ENCODE results near the gene AURKB.

Gene AURKB

DNA sequence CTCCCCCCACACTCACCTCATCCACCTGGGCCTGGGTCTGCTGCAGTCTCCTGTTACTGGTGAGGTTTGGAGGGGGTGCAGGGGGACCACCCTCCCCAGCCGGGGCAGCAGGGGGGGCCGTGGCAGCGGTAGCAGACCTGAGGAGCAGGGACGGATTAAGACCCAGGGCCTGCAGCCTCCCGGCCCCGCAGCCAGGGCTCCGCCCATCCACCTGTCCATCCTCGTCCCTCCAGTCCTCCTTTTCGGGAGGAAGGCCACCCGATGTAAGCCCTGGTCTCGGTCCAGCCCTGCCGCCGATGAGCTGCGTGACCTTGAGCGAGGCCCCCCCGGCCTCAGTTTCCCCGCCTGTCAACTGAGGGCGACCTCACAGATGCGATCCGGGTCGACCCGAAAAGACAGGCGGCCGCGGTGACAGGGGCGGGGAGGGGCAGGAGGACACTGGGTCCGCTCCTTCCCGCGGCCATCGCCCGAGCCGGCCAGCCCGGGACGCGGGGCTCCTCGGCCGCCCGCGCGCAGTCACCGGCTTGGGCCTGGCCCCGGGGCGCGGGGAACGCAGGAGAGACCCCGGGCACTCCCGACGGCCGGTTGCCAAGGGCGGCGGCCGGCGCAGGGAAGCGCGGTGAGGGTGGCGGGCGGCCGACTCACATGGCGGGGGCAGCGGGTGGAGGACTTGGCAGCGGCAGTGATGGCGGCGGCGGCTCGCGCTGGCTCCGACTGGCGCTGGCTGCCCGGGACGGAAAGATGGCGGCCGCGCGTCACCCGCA lies 48.0 kb downstream of the AURKB start, which contains the start of gene VAMP2:
Gene VAMP2 (minus strand): TSS at position 716 of the 764 bp plus-strand sequence. CDS start 69 bp downstream, at position 647.
- peak; percentile 50 for DNase-seq (ENCODE audit: low read depth, low spot score)

DNA sequence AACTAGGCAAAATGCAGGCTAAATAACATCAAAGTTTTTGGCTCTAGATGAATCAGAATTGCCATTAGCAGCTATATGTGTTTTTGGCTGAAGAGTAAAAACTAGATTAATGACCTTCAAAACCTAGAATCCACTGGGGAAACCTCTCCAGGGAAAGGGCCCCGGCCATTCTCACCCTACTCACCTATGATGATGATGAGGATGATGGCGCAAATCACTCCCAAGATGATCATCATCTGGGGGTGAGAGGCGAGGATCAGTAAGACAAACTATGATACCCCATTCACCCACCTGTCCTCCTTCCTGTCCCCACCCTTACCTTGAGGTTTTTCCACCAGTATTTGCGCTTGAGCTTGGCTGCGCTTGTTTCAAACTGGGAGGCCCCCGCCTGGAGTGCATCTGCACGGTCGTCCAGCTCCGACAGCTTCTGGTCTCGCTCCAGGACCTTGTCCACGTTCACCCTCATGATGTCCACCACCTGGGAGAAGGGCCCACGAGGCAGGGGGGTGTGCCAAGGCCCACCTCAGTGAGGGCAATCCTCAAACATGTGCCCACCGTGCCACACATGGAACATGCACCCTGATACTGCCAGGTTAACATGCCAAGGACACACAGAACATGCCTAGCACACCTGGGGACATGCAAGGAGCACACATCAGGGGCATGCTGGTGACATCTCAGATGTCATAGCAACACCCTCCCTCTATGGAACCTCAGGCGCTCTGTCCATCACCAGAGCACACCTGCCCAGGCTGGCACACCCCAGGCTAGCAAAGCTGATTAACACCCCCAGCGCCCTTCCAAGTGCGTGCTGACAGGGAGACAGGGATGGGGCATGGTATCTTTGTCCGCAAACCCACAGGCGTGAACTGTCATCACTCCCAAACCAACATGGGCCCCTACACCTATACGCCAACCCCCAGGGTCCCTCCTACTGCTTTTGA lies 48.8 kb downstream of the AURKB start:
- no peak for DNase-seq (ENCODE audit: low read depth, low spot score)

DNA sequence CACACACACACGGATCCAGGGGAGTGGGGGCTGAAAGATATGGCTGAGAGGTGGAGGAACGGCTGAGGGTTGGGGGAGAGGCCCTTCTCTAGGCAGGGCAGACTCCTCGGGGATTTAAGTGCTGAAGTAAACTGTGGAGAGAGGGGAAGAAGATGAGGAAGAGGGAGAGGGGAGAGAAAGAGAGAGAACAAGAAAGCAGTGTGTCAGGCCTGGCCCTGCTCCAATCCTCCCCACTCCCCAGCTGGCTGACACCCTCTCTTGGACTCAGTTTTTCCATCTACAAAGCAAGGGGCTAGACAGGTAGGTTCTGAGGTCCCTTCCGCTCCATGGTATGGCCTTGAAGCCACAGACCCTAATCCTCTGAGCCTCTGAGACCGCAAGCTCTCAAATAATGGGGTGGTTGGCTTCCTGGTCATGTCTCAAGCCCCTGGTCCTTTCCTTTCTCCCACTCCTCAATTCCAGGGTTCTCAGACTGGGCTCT lies 49.6 kb downstream of the AURKB start:
- no peak for DNase-seq (ENCODE audit: low read depth, low spot score)

DNA sequence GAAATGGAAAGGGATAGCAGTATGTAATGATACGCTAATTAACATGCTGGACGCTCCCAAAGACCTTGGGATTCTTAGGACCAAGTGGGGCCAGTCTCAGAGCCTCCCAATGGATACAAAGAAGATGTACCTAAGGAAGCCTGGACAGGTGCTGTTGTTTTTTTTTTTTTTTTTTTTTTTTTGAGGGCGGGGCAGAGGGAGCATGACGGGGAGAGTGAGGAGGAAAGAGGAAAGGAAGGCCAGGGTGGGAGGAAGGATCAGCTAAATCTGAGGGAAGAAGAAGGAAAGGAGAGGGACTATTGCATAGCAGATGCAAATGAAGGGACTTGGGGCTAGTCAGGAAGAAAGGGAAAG lies 50.2 kb downstream of the AURKB start:
- DNase-seq (ENCODE audit: low read depth, low spot score): no peak

DNA sequence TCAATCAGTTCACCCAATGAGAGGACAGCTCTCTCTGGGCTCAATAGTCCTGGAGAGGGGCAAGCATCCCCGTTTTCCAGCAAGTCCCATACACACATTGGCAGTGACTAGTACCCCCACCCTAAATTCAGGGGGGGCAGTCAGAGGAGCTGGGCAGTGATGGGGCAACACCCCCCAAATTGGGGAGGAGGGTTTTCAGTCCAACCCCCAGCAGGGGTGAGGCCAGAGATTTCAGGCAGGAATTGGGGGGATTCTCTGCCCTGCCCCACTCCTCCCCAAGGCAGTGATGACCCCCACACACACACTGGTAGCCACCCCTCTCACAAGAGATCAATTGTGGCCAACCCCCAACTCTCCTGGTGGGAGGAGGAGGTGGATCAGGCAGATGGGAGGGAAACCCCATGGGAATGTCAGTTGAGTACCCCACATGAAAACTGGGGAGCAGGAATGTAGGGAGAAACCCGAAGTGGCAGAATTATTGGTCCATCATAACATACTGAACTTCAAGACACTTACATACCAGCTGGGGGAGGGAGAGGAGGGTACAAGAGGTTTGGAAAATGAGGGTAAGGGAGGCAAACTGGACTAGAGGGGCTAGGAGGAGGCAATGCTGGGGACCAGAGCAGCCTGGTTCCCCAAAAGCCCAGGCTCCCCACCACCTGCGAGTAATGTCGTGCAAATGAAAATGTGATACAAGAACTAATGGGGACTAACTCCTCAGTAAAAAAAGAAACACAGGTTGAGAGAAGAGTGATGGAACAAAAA lies 50.7 kb downstream of the AURKB start:
- no peak for DNase-seq (ENCODE audit: low read depth, low spot score)

DNA sequence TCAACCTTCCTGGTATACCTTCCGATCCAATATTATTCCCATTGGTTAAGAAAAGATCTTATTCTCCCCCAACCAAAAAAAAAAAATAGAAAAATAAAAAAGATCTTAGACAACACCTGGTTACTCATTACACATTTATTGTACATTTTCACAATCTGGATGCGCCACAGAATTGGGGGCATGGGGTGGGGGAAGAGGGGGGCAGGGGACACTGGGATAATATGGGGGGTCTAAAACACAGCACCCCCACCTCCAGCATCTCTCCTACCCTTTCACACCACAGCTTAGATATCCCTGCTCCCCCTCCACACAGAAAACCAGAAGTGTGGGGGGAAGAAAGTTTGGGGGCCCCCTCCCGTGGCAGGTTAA lies 51.4 kb downstream of the AURKB start:
- DNase-seq (ENCODE audit: low read depth, low spot score): no peak

DNA sequence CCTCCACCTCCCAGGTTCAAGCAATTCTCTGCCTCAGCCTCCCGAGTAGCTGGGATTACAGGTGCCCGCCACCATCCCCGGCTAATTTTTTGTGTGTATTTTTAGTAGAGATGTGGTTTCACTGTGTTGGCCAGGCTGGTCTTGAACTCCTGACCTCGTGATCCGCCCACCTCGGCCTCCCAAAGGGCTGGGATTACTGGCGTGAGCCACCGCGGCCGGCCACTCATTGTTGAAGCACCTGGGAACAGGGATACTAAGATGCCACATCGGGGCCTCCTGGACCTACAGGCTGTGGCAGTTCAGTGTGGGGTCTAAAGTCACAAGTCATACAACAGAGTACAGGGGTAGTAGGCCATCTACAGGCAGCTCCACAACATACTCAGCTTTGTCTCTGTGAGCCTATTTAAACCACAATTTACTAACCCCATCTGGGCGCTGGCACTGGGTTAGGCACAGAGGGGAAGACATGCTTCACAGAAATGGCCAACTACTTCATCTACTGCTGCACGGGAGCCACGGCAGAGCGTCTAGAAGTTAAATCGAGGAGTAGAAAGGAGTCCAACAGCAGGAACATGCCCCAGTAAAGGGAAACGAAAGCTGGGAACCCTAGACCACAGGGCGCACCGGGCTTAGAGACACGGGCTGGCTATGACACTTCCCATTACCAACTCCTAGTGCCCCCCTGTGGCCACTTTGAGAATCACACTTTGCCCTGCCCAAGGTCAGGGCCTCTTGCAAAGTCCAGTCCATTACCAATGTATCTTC lies 51.9 kb downstream of the AURKB start:
- peak; percentile 93 for DNase-seq (ENCODE audit: low read depth, low spot score)

DNA sequence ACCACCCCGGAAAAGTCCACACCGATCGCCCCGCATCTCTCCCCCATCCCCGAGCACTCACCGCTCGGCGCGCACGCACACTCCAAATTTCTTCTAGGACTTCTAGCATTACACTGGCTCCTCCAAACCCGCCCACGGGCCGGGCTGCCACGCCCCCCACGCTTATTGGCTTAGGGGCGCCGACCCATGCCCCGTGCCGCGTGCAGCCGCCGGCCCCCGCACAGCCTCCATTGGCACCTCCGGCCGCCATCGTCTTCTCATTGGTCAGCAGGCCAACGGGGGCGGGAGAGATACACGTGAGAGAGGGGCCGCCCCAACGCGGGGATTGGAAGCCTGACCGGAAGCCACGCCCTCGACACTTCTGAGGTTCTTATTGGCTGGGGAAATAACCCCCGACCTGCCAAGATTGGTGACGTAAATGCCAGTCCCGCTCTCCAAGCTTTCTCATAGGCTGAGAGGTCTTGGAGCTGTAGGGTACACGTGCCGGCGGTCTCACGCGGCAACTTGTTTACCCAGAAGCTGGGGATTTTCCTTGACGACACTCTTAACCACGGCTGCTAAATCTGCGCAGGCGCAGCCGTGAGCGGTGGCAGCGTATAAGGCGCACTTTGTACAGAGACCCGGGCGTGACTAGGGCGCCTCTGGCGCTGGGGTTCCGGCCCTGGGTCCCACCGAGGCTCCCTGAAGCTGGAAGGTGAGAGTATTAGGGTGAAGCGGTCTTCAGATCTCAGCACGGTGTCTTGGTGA lies 54.0 kb downstream of the AURKB start:
- DNase-seq (ENCODE audit: low read depth, low spot score): peak; percentile 100

DNA sequence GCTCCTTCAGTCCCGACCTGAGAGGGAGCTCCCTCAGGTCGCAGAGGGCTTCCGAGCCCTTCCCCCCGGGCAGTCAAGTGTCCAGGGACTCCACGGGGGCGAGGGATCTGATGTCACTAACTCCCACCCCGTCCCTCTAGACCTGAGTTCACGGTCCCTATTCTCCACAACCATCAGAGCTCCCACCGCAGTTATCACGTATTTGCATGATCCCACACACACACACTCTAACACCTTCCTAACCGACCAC lies 54.5 kb downstream of the AURKB start:
- DNase-seq (ENCODE audit: low read depth, low spot score): no peak

DNA sequence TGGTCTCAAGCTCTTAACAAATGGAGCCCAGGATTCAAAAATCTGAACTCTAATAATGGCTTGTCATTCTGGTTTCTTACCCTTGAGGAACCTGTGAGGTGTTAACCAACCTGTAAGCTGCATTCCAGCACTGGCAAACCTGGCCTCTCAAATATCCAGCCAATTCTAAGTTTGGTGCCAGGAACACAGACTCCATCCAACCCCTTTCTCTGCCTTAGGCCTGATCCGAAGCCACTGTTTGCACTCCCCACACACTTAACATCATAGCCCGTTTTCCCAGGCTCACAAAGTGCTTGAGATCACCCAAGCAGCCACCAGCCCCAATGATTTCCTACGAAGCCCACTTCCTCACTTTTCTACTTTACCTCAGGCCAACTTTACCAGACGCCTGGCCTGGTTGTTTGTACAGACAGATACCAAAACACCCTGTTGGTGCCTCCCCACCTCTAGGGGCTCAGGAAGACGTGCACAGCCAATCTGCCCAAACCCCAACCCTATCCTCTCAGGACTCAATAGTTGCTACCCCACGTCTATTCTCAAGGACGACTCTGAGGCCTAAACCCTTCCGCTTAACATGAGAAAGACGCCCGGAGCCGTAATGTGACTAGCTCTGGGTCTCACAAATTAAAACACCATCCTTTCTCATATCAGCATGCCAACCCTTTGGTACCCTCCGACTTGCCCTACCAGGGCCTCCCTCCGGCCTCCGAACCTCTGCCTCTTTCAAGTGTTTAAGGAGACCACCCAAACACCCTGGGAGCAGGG lies 55.0 kb downstream of the AURKB start:
- peak; percentile 53 for DNase-seq (ENCODE audit: low read depth, low spot score)

All from ELF-1 (cell line).